ENCODE data around the gene CRKL.

- TF ChIP-seq, protein P1, sequence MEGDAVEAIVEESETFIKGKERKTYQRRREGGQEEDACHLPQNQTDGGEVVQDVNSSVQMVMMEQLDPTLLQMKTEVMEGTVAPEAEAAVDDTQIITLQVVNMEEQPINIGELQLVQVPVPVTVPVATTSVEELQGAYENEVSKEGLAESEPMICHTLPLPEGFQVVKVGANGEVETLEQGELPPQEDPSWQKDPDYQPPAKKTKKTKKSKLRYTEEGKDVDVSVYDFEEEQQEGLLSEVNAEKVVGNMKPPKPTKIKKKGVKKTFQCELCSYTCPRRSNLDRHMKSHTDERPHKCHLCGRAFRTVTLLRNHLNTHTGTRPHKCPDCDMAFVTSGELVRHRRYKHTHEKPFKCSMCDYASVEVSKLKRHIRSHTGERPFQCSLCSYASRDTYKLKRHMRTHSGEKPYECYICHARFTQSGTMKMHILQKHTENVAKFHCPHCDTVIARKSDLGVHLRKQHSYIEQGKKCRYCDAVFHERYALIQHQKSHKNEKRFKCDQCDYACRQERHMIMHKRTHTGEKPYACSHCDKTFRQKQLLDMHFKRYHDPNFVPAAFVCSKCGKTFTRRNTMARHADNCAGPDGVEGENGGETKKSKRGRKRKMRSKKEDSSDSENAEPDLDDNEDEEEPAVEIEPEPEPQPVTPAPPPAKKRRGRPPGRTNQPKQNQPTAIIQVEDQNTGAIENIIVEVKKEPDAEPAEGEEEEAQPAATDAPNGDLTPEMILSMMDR (IDR thresholded peaks at IDR 0.05) = no peak
- no peak for TF ChIP-seq POLR2A (IDR thresholded peaks at IDR 0.05)
Measured at GRCh38 chr22:20868025-20868962, 48.9 kb upstream of the CRKL start.

Data from adrenal gland (tissue), 5 donors.